ENCODE measurements around the gene ACTR3.

DNA sequence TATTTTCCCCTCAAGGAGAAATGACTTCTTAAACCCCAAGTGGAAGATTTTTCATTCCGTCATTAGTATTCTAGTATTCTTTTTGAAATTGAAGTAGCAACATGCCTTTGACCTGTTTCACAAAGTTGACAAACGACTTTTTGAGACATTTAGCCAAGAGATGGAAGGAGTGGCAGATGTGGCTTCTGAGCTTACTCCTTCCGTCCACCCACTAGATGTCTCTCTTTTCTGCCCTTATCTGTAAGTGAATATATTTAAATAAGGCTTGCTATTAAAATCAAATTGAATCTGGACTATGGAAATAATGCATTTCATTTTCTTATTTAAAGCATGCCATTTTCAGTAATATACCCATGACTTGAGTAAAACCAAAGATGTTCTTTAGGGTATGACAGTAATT, 74.1 kb downstream of the ACTR3 start:
- TF ChIP-seq, protein P1, sequence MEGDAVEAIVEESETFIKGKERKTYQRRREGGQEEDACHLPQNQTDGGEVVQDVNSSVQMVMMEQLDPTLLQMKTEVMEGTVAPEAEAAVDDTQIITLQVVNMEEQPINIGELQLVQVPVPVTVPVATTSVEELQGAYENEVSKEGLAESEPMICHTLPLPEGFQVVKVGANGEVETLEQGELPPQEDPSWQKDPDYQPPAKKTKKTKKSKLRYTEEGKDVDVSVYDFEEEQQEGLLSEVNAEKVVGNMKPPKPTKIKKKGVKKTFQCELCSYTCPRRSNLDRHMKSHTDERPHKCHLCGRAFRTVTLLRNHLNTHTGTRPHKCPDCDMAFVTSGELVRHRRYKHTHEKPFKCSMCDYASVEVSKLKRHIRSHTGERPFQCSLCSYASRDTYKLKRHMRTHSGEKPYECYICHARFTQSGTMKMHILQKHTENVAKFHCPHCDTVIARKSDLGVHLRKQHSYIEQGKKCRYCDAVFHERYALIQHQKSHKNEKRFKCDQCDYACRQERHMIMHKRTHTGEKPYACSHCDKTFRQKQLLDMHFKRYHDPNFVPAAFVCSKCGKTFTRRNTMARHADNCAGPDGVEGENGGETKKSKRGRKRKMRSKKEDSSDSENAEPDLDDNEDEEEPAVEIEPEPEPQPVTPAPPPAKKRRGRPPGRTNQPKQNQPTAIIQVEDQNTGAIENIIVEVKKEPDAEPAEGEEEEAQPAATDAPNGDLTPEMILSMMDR (conservative IDR thresholded peaks at IDR 0.05; ENCODE audit: low read depth, low read length), result peak; percentile 26; the same call in 1 of the 2 replicates
- TF ChIP-seq RAD21 (IDR thresholded peaks at IDR 0.05; ENCODE audit: low read length) (no peak), POLR2A (IDR thresholded peaks at IDR 0.05; ENCODE audit: low read depth, low read length) (no peak)
